GM23248 (cell line): ENCODE data around the gene UFSP1. TPM values are rescaled to one million over a fixed set of nuclear protein-coding genes. Genes with fewer than 3 reads are reported as not detected.
A peak's percentile ranks its signal among the peaks of the same experiment; 100 is the strongest.

Experiments used
- DNase-seq: peaks from one replicate; pipeline ENCODE4 v3.0.0-alpha.2; 2015
- H2AFZ ChIP-seq: fragments of 200-600 bp; sonication (generic); 2 replicates; pipeline ENCODE4 v1.6.1; 2016; ENCODE audit warnings: antibody characterized with exemption
- H3F3A ChIP-seq: fragments of 200-600 bp; sonication (generic); 2 replicates; pipeline ENCODE4 v1.6.1; 2016; ENCODE audit warnings: mild to moderate bottlenecking, antibody characterized with exemption, mixed run types; ENCODE audit not compliant: insufficient read depth
- H3K27ac ChIP-seq: fragments of 200-600 bp; sonication (generic); 2 replicates; pipeline ENCODE4 v1.5.1; 2016; ENCODE audit warnings: mild to moderate bottlenecking
- H3K27me3 ChIP-seq: fragments of 200-600 bp; sonication (generic); replicated peaks from 2 replicates; pipeline ENCODE4 v1.6.1; 2016; ENCODE audit warnings: mild to moderate bottlenecking; ENCODE audit not compliant: insufficient read depth
- H3K36me3 ChIP-seq: fragments of 200-600 bp; sonication (generic); 2 replicates; pipeline ENCODE4 v1.6.1; 2016; ENCODE audit warnings: low read depth, mild to moderate bottlenecking
- H3K4me1 ChIP-seq: fragments of 200-600 bp; sonication (generic); 2 replicates; pipeline ENCODE4 v1.6.1; 2016; ENCODE audit warnings: mild to moderate bottlenecking; ENCODE audit not compliant: insufficient read depth
- H3K4me2 ChIP-seq: fragments of 200-600 bp; sonication (generic); one replicate; pipeline ENCODE4 v1.6.1; 2016; ENCODE audit warnings: mild to moderate bottlenecking; ENCODE audit not compliant: unreplicated experiment
- H3K4me3 ChIP-seq: fragments of 200-600 bp; sonication (generic); 2 replicates; pipeline ENCODE4 v1.5.1; 2016; ENCODE audit warnings: mild to moderate bottlenecking
- H3K79me2 ChIP-seq: fragments of 200-600 bp; sonication (generic); 2 replicates; pipeline ENCODE4 v1.6.1; 2016; ENCODE audit warnings: mild to moderate bottlenecking; ENCODE audit not compliant: insufficient read depth
- H3K9ac ChIP-seq: fragments of 200-600 bp; sonication (generic); 2 replicates; pipeline ENCODE4 v1.6.1; 2016; ENCODE audit warnings: mild to moderate bottlenecking
- H3K9me2 ChIP-seq: fragments of 200-600 bp; sonication (generic); 2 replicates; pipeline ENCODE4 v1.6.1; 2016; ENCODE audit warnings: mixed run types, mild to moderate bottlenecking, moderate library complexity; ENCODE audit not compliant: insufficient read depth
- H3K9me3 ChIP-seq: fragments of 200-600 bp; sonication (generic); one replicate; pipeline ENCODE4 v1.6.1; 2017; ENCODE audit warnings: low read depth
- H4K20me1 ChIP-seq: fragments of 200-600 bp; sonication (generic); 2 replicates; pipeline ENCODE4 v1.6.0; 2016; ENCODE audit not compliant: insufficient read depth
- EZH2 ChIP-seq: fragments of 200-600 bp; sonication (generic); IDR thresholded peaks from 2 replicates; pipeline ENCODE4 v1.6.1; 2018; ENCODE audit warnings: antibody characterized with exemption, mild to moderate bottlenecking; ENCODE audit not compliant: insufficient read depth, poor library complexity, severe bottlenecking
- EZH2phosphoT487 ChIP-seq: fragments of 200-600 bp; sonication (generic); IDR thresholded peaks from 2 replicates; pipeline ENCODE4 v1.6.1; 2018; ENCODE audit warnings: antibody characterized with exemption, moderate library complexity, mild to moderate bottlenecking, low read depth; ENCODE audit not compliant: insufficient read depth
- WGBS, 2 experiments: methylation state at CpG; one replicate each; pipeline ENCODE4 v1.1.6; 2015 to 2017; ENCODE audit warnings: low lambda C conversion rate in 2 of 2, low coverage in 1 of 2; ENCODE audit errors: missing lambda C conversion rate in 2 of 2; 5-methylcytosine and 5-hydroxymethylcytosine counted together
- in situ Hi-C: fragments of 300-500 bp; cut with MboI; formaldehyde crosslinking; loops from 2 replicates; pipeline ENCODE4 v1.15.0; 2020
- polyA plus RNA-seq: library from polyadenylated mRNA; unstranded; fragments of >200 nt; fragmentation: Nextera tagmentation; extraction: Ambion mirVana; gene quantifications from 2 replicates; pipeline ENCODE4 v1.2.1, GENCODE V29; 2016
- total RNA-seq: library from RNA; depleted of rRNA; stranded (reverse); fragments of >200 nt; shearing (Covaris generic); gene quantifications from 2 replicates; pipeline ENCODE4 v1.2.3, GENCODE V29; 2014

The UFSP1 gene
- total and polyA plus RNA-seq, 2 experiments from 2014 or later: 5.1 to 9.9 TPM

DNA sequence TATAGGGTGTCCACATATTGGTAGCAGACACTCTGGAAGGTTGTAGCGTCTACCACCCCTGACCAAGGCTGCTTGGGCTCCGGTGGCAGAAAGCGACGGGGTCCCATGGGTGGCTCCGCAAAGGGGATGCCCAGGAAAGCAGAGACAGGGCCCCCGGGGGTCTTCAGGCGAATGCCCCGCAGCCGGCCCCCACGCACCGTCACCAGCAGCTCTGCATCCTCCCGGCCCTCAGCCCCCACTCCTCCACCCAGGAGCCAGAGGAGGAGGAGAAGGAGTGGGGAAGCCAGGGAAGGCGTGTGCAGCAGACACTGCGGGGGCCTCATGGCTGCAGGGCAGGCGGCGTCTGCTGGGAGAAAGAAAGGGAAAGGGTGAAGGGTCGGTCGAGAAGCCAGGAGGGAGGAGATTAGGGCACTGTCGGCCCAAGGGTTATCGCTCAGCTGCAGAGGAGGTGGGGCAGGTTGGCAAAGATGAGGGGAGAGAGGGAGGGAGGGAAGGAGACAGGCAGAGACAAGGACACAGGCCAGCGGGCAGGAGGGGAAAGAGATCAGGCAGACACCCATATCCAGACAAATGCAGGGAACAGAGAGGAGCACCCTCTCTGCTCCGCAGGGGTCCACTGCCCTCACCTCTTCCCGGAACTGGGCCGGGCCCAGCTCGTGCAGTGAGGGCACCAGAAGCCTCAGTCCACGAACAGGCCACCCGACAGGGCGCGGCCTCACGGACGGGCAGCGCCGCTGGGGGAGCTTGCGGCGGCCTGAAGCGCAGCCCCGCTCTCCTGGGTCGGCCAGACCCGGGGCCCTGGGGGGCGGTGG, 4.6 kb upstream of the UFSP1 start:
- Histone ChIP-seq H3K36me3 (no peaks in the 10 kb centered on the region), H3K4me3 (no peak overlapping the region), H3K9me3 (no peaks in the 10 kb centered on the region), H3K79me2 (peaks cover 1% of the 10 kb centered on the region), H3K27me3 (peaks cover 28% of the 10 kb centered on the region), H2AFZ (no peak overlapping the region), H3K4me1 (peaks cover 3% of the 10 kb centered on the region; the same call in 1 of the 2 replicates), H3K4me2 (no peak overlapping the region), H3K9ac (no peak overlapping the region), H3F3A (0 out of 2 replicates have a peak, but pooled peaks cover 5% of the 10 kb centered on the region), H3K27ac (no peak overlapping the region), H3K9me2 (no peaks in the 10 kb centered on the region), H4K20me1 (no peaks in the 10 kb centered on the region)
- 43 to 52% methylated on average over 23 to 39 of the region's 40 CpGs for WGBS, 2 experiments
- in situ Hi-C loops: no loop called here
- no peak for DNase-seq
- no peak for TF ChIP-seq EZH2phosphoT487
- no peak for TF ChIP-seq EZH2

GRCh38 chr7:100893318-100893895, 3.9 kb upstream of the UFSP1 start:
- Histone ChIP-seq H3K9me2 (no peaks in the 10 kb centered on the region), H4K20me1 (no peaks in the 10 kb centered on the region), H3K9me3 (no peaks in the 10 kb centered on the region), H3K4me2 (no peak overlapping the region), H3F3A (0 out of 2 replicates have a peak, but pooled peaks cover 5% of the 10 kb centered on the region), H2AFZ (no peak overlapping the region), H3K27ac (no peak overlapping the region), H3K9ac (no peak overlapping the region), H3K4me3 (no peak overlapping the region), H3K27me3 (peaks cover 27% of the 10 kb centered on the region), H3K79me2 (peaks cover 8% of the 10 kb centered on the region), H3K4me1 (peaks cover 3% of the 10 kb centered on the region), H3K36me3 (no peaks in the 10 kb centered on the region)
- in situ Hi-C loops: no loop called here
- no peak for DNase-seq
- 84 to 85% methylated on average over 26 to 29 of the region's 32 CpGs for WGBS, 2 experiments
- no peak for TF ChIP-seq EZH2phosphoT487
- TF ChIP-seq EZH2: no peak

GRCh38 chr7:100892364-100893317, 3.1 kb upstream of the UFSP1 start:
- WGBS, 2 experiments: 78% methylated on average over 38 to 42 of the region's 44 CpGs
- H3K27ac ChIP-seq: no peak overlapping the region
- peaks cover 7% of the 10 kb centered on the region; the same call in 1 of the 2 replicates for H3K36me3 ChIP-seq
- in situ Hi-C loops: no loop called here
- no peak overlapping the region for H3K4me2 ChIP-seq
- no peaks in the 10 kb centered on the region for H4K20me1 ChIP-seq
- H3K4me3 ChIP-seq: no peak overlapping the region
- H3K9me2 ChIP-seq: no peaks in the 10 kb centered on the region
- peaks cover 19% of the 10 kb centered on the region for H3K27me3 ChIP-seq
- no peak for DNase-seq
- H3K9ac ChIP-seq: no peak overlapping the region
- 0 out of 2 replicates have a peak, but pooled peaks cover 8% of the 10 kb centered on the region for H3F3A ChIP-seq
- TF ChIP-seq EZH2 (no peak), EZH2phosphoT487 (no peak)
- peaks cover 11% of the 10 kb centered on the region for H3K4me1 ChIP-seq
- peaks cover 16% of the 10 kb centered on the region for H3K79me2 ChIP-seq
- no peaks in the 10 kb centered on the region for H3K9me3 ChIP-seq
- no peak overlapping the region for H2AFZ ChIP-seq

GRCh38 chr7:100891568-100892247, 2.2 kb upstream of the UFSP1 start:
- Histone ChIP-seq H4K20me1 (no peaks in the 10 kb centered on the region), H3K36me3 (peaks cover 10% of the 10 kb centered on the region), H3K4me2 (no peak overlapping the region), H3K4me1 (peaks cover 11% of the 10 kb centered on the region), H3K4me3 (no peak overlapping the region), H3F3A (0 out of 2 replicates have a peak, but pooled peaks cover 14% of the 10 kb centered on the region), H3K9me3 (no peaks in the 10 kb centered on the region), H3K27ac (no peak overlapping the region), H2AFZ (no peak overlapping the region), H3K27me3 (peaks cover 15% of the 10 kb centered on the region), H3K9ac (no peak overlapping the region), H3K9me2 (no peaks in the 10 kb centered on the region), H3K79me2 (peaks cover 21% of the 10 kb centered on the region)
- no peak for TF ChIP-seq EZH2phosphoT487
- no peak for TF ChIP-seq EZH2
- 64 to 72% methylated on average over 6 to 8 of the region's 8 CpGs for WGBS, 2 experiments
- in situ Hi-C loops: no loop called here
- DNase-seq: peak; percentile 53
